ENCODE data around the gene RALGPS2. TPM values are rescaled to one million over a fixed set of nuclear protein-coding genes. Genes with fewer than 3 reads are reported as not detected.
A peak's percentile ranks its signal among the peaks of the same experiment; 100 is the strongest.

RALGPS2 gene
- polyA plus RNA-seq, 1 of the 3 experiments (the other 2 are of a cell fraction), result 5.1 TPM

- Histone ChIP-seq H3K4me3 (ENCODE audit: low read depth in 2 of 2, low read length in 1 of 2) (no peak overlapping the region), H3K36me3 (replicated peaks in 1 of 2; ENCODE audit: control insufficient read depth in 1 of 2, insufficient read depth in 2 of 2, low read length in 1 of 2) (no peaks in the 10 kb centered on the region), H3F3A (replicated peaks; ENCODE audit: insufficient read depth) (no peaks in the 10 kb centered on the region), H3K9me3 (no peaks in the 10 kb centered on the region), H2AFZ (ENCODE audit: low read depth) (peak overlapping the region; percentile 52), H3K79me2 (ENCODE audit: insufficient read depth) (no peaks in the 10 kb centered on the region; the same call in 1 of the 2 replicates), H3K4me2 (peak overlapping the region; percentile 5; the same call in 1 of the 2 replicates), H3K27me3 (ENCODE audit: insufficient read depth) (no peaks in the 10 kb centered on the region), H3K9me2 (no peaks in the 10 kb centered on the region), H3K9ac (no peak overlapping the region), H3K27ac (ENCODE audit: low read depth in 2 of 2, low read length in 1 of 2) (peak overlapping the region; percentile 42 to 58; a peak in 3 of 4 replicates), H3K4me1 (ENCODE audit: control insufficient read depth in 1 of 2, insufficient read depth in 2 of 2, low read depth in 1 of 2, low read length in 1 of 2) (peaks cover 0 to 10% of the 10 kb centered on the region in 2 experiments; a peak in 3 of 4 replicates), H4K20me1 (ENCODE audit: insufficient read depth) (no peaks in the 10 kb centered on the region)
- no peak for DNase-seq
- POLR2A ChIA-PET, result no interaction called here
- TF ChIP-seq EP300 (IDR thresholded peaks at IDR 0.05; ENCODE audit: borderline replicate concordance in 1 of 2, low read depth in 1 of 2, low read length in 1 of 2) (no peak), PBX3 (IDR thresholded peaks at IDR 0.05) (no peak), FOXM1 (IDR thresholded peaks at IDR 0.05; ENCODE audit: low read depth) (no peak), TCF12 (IDR thresholded peaks at IDR 0.05) (peak; percentile 3; the same call in 1 of the 2 replicates), TAF1 (IDR thresholded peaks at IDR 0.05; ENCODE audit: borderline replicate concordance, low read depth, low read length) (no peak), REST (IDR thresholded peaks at IDR 0.05; ENCODE audit: low read depth, low read length) (no peak)
- CTCF ChIA-PET, result no interaction called here
Observed at GRCh38 chr1:178716111-178716510, 8.9 kb upstream of the RALGPS2 start.

GRCh38 chr1:178718520-178718919, 6.5 kb upstream of the RALGPS2 start:
- no peak for DNase-seq
- Histone ChIP-seq H3K4me3 (ENCODE audit: low read depth in 2 of 2, low read length in 1 of 2) (no peak overlapping the region), H3K27ac (ENCODE audit: low read depth in 2 of 2, low read length in 1 of 2) (no peak overlapping the region), H3K9me3 (no peaks in the 10 kb centered on the region), H3F3A (replicated peaks; ENCODE audit: insufficient read depth) (peaks cover 6% of the 10 kb centered on the region), H3K4me1 (ENCODE audit: control insufficient read depth in 1 of 2, insufficient read depth in 2 of 2, low read depth in 1 of 2, low read length in 1 of 2) (peaks cover 0 to 8% of the 10 kb centered on the region in 2 experiments; a peak in 3 of 4 replicates), H3K27me3 (ENCODE audit: insufficient read depth) (no peaks in the 10 kb centered on the region), H3K4me2 (no peak overlapping the region), H4K20me1 (ENCODE audit: insufficient read depth) (no peaks in the 10 kb centered on the region), H3K9me2 (no peaks in the 10 kb centered on the region), H3K9ac (no peak overlapping the region), H2AFZ (ENCODE audit: low read depth) (no peak overlapping the region), H3K79me2 (ENCODE audit: insufficient read depth) (no peaks in the 10 kb centered on the region), H3K36me3 (replicated peaks in 1 of 2; ENCODE audit: control insufficient read depth in 1 of 2, insufficient read depth in 2 of 2, low read length in 1 of 2) (no peaks in the 10 kb centered on the region)
- CTCF ChIA-PET, result interaction anchor here (1.3 kb wide), 1 partner anchor 14 kb away, joined by 3 read pairs; no protein-coding TSS in a partner anchor
- TF ChIP-seq USF2 (IDR thresholded peaks at IDR 0.05; ENCODE audit: borderline replicate concordance, low read depth, low read length), result no peak
- TF ChIP-seq MAX (IDR thresholded peaks at IDR 0.05; ENCODE audit: low read depth), result no peak
- TF ChIP-seq RCOR1 (IDR thresholded peaks at IDR 0.05; ENCODE audit: low read length), result no peak
- TF ChIP-seq POLR2AphosphoS5 (IDR thresholded peaks at IDR 0.05; ENCODE audit: low read depth, low read length), result no peak
- TF ChIP-seq ZBTB33 (IDR thresholded peaks at IDR 0.05; ENCODE audit: borderline replicate concordance, low read depth), result no peak
- no peak for TF ChIP-seq GATA2 (CRISPR knock-in tag; IDR thresholded peaks at IDR 0.05)
- no peak for TF ChIP-seq TCF12 (IDR thresholded peaks at IDR 0.05)
- TF ChIP-seq MEF2A (IDR thresholded peaks at IDR 0.05; ENCODE audit: borderline replicate concordance, low read depth), result no peak
- WGBS (ENCODE audit: low lambda C conversion rate), result 97% methylated on average over 1 of the region's 1 CpG
- POLR2A ChIA-PET, result no interaction called here
